Measurements from ENCODE around the gene ARRB1.

GRCh38 chr11:75389276-75389605, 37.8 kb upstream of the ARRB1 start:
- TF ChIP-seq CTCF (IDR thresholded peaks at IDR 0.05) (no peak), EZH2 (IDR thresholded peaks at IDR 0.05) (no peak)

All from neural progenitor cell (in vitro differentiated cells).